Stomach (tissue), 4 donors: ENCODE data around the gene SLC22A14.

Source experiments
- EP300 ChIP-seq: sonication (generic); formaldehyde crosslinking; IDR thresholded peaks from one replicate; pipeline ENCODE4 v1.6.1; 2017; ENCODE audit warnings: antibody characterized with exemption
- TF ChIP-seq, protein P1 (sequence below), 7 experiments: fragments of 450-650 bp in 4 of 7; fragments of 200-600 bp in 3 of 7; sonication (generic) in 3 of 7; IDR thresholded peaks; one replicate each; pipeline ENCODE4 v1.5.1; 2016 to 2019; ENCODE audit warnings: antibody characterized with exemption in 7 of 7, control low read depth in 2 of 7, mild to moderate bottlenecking in 1 of 7

- no peak for TF ChIP-seq EP300
- TF ChIP-seq, protein P1, sequence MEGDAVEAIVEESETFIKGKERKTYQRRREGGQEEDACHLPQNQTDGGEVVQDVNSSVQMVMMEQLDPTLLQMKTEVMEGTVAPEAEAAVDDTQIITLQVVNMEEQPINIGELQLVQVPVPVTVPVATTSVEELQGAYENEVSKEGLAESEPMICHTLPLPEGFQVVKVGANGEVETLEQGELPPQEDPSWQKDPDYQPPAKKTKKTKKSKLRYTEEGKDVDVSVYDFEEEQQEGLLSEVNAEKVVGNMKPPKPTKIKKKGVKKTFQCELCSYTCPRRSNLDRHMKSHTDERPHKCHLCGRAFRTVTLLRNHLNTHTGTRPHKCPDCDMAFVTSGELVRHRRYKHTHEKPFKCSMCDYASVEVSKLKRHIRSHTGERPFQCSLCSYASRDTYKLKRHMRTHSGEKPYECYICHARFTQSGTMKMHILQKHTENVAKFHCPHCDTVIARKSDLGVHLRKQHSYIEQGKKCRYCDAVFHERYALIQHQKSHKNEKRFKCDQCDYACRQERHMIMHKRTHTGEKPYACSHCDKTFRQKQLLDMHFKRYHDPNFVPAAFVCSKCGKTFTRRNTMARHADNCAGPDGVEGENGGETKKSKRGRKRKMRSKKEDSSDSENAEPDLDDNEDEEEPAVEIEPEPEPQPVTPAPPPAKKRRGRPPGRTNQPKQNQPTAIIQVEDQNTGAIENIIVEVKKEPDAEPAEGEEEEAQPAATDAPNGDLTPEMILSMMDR (IDR thresholded peaks at IDR 0.05): no peak
Measured at GRCh38 chr3:38281895-38282686, at the start of gene SLC22A14.
